NCI-H1436 treated with DMSO at 0.1 percent for 48 hours (cell line): Measurements from ENCODE around the gene SOD1.
"Not testable (repeated sequence)": the region's sequence is repeated elsewhere in the genome, so short reads cannot be mapped to it uniquely, and the experiment has no call there.

Source experiments
- DNase-seq: peaks from one replicate; lab custom pipeline; 2025; lab: John Stamatoyannopoulos, UW

SOD1 gene

DNA sequence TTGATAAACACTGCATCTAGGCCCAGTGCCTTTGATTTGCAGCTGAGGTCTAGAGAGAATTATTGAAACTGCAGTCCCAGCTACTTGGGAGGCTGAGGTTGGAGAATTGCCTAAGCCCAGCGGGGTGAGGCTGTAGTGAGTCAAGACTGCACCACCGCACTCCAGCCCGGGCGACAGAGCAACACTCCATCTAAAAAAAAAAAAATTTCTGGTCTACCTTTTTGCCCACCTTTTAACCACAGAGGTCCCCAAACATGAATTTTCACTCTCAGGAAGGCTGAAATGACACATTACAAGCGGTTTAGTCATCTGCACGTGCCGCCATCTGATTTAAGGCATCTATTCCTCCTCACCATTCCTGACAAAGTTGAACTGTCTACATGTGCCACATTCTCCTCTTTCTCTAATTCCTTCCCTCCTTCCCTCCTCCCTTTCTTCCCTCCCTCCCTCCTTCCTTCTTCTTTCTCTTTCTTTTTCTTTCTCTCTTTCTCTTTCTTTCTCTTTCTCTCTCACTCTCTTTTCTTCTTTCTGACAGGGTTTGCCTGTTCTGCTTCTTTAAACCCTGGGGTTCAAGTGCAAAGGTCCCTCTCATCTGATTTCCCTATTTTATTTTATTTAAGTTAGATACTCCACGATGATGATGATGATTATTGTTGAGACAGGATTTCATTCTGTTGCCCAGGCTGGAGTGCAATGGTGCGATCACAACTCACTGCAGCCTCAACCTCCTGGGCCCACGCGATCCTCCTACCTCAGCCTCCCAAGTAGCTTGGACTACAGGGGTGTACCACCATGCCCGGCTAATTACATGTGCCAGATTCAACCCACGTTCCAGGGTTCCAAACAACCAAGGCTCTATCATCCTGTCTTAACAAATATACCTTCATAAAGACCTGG lies 3.0 kb upstream of the SOD1 start:
- DNase-seq: no peak

DNA sequence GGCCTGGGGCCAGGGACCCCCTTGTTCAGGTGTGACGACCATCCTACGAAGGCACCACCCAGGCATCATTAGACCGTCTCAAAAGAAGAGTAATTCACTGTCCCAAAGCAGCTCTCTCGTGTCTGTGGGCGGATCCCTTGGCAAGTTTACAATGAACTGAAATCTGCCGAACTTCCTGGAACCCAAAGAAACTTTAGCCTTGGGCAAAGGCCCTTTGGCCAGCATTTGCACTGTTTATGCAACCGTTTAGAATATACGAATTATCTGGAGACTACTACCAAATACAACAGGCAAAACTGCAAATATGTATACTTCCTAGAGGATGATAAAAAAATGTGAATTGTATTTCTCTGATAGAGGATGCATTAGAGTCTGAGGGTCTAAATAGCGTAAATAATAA lies 1.4 kb upstream of the SOD1 start:
- DNase-seq: no peak

DNA sequence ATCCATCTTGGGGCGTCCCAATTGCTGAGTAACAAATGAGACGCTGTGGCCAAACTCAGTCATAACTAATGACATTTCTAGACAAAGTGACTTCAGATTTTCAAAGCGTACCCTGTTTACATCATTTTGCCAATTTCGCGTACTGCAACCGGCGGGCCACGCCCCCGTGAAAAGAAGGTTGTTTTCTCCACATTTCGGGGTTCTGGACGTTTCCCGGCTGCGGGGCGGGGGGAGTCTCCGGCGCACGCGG lies 282 bp upstream of the SOD1 start:
- no peak for DNase-seq

DNA sequence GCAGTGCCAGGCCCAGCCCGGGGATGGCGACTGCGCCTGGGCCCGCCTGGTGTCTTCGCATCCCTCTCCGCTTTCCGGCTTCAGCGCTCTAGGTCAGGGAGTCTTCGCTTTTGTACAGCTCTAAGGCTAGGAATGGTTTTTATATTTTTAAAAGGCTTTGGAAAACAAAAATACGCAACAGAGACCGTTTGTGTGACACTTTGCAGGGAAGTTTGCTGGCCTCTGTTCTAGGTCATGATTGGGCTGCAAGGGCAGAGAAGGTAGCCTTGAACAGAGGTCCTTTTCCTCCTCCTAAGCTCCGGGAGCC lies 719 bp downstream of the SOD1 start:
- DNase-seq: no peak

DNA sequence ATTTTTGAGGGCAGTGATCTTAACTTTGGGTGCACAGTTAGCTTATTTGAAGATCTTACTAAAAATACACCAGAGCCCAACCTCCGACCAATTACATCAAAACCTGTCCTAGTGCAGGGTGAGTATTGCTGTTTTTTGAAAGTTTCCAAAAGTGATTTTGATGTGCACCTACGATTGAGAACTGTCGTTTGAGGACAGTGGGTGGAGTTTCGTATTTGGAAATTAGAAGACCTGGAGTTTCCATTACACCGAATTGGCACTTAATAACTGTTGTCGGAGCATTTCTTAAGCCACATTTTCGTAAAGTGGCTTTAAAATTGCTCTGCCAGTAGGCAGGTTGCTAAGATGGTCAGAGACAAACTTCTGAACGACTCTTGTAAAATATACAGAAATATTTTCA lies 1.1 kb downstream of the SOD1 start:
- no peak for DNase-seq

DNA sequence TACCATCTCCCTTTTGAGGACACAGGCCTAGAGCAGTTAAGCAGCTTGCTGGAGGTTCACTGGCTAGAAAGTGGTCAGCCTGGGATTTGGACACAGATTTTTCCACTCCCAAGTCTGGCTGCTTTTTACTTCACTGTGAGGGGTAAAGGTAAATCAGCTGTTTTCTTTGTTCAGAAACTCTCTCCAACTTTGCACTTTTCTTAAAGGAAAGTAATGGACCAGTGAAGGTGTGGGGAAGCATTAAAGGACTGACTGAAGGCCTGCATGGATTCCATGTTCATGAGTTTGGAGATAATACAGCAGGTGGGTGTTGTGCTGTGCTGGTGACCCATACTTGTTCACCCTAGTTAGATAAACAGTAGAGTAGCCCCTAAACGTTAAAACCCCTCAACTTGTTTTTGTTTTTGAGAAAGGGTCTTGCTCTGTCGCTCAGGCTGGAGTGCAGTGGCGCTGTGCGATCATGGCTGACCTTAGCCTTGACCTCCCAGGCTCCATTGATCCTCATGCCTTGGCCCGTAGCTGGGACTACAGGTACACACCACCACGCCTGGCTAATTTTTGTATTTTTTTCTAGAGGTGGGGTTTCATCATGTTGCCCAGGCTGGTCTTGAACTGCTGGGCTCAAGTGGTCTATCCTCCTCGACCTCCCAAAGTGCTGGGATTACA lies 4.2 kb downstream of the SOD1 start:
- no peak for DNase-seq

DNA sequence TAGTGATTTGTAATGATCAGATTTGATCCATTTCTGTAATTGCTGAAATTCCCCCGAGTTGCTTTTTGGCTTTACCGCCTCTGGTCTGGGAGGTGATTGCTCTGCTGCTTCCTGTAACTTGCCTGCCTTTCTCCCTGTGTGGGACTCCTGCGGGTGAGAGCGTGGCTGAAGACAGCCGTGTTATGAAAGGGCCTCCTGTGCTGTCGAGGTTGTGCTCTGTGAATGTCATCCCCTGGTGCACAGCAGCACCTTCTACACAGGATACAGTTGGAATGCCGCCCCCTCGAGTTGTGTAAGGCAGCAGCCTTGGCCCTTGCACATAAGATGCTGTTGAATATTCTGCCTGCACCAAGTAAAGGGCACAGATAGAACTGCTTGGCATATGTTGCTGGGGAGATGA lies 5.9 kb downstream of the SOD1 start:
- DNase-seq: no peak

DNA sequence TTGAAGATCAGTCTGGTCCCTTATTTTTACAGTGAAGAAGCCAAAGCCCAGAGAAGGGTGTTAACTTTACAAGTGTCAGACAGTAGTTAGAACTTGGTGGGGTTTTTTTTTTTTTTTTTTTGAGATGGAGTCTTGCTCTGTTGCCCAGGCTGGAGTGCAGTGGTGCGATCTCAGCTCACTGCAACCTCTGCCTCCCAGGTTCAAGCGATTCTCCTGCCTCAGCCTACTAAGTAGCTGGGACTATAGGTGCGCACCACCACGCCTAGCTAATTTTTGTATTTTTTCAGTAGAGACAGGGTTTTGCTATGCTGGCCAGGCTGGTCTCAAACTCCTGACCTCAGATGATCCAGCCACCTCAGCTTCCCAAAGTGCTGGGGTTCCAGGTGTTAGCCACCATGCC lies 6.4 kb downstream of the SOD1 start:
- not testable (repeated sequence) for DNase-seq

DNA sequence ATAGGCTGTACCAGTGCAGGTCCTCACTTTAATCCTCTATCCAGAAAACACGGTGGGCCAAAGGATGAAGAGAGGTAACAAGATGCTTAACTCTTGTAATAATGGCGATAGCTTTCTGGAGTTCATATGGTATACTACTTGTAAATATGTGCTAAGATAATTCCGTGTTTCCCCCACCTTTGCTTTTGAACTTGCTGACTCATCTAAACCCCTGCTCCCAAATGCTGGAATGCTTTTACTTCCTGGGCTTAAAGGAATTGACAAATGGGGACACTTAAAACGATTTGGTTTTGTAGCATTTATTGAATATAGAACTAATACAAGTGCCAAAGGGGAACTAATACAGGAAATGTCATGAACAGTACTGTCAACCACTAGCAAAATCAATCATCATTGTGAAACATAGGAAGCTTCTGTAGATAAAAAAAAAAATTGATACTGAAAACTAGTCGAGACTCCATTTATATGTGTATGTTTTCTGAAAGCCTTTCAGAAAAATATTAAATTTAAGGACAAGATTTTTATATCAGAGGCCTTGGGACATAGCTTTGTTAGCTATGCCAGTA lies 7.0 kb downstream of the SOD1 start:
- no peak for DNase-seq

DNA sequence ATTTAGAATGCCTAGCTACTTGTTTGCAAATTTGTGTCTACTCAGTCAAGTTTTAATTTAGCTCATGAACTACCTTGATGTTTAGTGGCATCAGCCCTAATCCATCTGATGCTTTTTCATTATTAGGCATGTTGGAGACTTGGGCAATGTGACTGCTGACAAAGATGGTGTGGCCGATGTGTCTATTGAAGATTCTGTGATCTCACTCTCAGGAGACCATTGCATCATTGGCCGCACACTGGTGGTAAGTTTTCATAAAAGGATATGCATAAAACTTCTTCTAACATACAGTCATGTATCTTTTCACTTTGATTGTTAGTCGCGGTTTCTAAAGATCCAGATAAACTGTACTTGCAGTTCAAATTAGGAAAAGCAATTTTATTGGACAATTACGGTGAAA lies 7.6 kb downstream of the SOD1 start:
- no peak for DNase-seq

DNA sequence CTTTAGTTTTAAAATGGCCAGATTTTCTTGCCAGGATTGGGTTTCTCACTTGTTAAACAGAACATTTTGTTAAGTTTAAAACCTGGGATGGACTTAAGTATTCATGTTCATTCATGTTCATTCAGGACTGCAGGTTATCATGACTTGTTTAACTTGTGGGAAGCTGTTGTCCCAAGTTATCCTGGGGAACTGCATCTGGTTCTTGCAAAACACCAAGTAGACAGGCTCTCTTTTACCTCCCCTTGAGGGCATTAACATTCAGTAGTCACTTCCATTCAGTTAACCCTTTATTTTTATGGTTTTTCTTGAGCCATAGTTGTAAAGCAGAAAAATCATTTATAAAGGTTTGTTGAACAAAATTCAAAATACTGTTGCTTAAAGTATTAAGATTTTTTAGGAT lies 8.1 kb downstream of the SOD1 start:
- no peak for DNase-seq

DNA sequence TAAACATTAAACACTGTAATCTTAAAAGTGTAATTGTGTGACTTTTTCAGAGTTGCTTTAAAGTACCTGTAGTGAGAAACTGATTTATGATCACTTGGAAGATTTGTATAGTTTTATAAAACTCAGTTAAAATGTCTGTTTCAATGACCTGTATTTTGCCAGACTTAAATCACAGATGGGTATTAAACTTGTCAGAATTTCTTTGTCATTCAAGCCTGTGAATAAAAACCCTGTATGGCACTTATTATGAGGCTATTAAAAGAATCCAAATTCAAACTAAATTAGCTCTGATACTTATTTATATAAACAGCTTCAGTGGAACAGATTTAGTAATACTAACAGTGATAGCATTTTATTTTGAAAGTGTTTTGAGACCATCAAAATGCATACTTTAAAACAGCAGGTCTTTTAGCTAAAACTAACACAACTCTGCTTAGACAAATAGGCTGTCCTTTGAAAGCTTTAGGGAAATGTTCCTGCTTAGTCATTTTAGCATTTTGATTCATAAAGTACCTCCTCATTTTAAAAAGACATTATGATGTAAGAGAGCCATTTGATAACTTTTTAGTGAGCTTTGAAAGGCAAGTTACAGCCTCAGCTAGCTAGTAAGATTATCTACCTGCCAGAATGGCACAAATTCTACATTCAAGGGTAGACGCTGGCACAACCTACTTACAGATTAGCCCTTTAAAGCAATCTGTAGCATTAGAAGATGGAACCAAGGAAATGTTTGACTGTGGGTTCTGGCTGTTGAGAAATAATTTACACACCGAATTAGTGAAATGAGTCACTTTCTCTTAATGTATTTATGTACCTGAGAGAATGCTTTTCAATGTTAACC lies 9.4 kb downstream of the SOD1 start:
- no peak for DNase-seq

DNA sequence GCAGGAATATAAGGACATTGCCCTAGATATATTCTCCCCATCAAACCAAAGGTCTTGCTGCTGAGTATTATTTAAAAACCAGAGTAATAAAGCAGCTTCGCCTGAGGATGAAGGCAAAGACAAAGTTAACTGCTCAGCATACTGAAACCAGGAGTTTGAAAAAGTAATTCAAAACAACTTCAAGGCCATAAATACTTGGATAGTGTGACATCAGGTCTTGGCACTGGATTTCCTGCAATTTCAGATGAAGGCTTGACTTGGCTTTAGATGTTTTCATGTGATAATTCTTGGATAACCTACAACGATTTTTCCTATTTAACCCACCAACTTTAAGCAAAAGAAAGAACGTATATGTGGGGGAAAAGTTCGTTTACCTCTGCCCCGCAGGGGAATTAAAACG lies 10.6 kb downstream of the SOD1 start:
- DNase-seq: no peak

DNA sequence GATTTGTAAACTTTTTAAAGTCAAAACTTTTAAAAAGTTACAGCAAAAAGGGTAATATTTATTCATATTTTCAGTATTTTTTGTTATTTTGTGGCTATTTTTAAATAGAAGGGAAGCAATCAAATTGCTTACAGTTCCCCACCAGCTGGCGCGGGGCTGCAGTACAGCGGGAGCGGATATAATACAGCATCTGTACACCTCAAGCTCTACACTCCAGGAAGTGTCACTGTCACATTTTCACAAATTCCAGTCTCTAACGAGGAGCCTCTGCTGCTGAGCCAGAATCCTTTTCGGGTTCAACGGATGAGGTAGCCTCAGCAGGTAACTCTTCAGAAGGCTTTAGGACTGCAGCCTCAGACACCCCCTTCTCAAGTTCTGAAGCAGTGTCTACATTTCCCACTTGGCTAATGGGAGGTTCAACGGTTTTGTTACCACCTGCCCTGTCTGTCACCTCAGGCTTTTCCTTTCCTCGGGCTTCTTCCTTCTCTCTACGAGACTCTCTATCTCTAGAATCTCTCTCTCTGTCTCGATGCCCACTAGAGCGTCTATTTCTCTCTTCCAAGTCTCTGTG lies 11.7 kb downstream of the SOD1 start:
- no peak for DNase-seq

DNA sequence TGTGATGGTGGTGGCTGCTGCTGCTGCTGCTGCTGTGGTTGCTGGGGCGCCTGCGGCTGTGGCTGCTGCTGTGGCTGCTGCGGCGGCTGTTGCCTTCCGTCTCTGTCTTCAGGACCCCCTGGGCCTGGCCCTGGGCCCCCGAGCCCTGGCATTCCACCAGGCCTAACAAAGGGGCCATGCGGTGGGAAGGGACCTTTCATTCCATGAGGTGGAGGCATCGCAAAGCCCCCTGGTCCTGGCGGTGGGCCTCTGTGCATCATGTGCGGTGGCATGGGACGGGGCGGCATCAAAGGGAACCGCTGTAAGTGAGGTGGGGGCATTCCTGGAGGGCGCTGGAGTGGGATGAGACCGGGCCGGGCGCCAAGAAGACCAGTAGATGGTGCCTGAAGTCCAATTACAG lies 12.4 kb downstream of the SOD1 start:
- no peak for DNase-seq

DNA sequence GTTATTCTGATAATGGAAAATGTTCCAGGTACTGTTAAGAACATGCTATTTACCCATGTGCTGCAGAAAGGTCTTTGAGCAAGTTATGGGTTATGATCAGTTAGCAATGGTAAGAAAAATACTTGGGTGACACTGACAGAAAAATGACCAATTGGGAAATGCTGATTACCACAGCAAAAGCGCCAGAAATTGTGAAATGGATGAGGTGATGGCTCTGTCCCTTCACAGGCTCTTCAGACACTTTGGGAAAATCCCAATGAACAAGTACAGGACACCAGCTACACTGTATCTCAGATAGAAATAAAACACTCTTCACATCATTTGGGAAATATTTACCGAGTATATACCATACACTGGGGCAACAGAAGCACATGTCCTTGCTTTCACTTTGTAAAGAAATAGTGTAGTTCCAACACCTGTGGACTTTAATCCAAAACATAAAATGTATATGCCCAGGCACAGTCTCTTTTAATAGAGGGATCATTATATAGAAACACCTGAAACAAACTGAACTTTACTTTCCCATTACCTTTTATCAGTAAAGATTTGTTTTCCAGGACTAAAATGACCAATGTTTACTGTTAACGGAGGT lies 13.9 kb downstream of the SOD1 start:
- DNase-seq: no peak

DNA sequence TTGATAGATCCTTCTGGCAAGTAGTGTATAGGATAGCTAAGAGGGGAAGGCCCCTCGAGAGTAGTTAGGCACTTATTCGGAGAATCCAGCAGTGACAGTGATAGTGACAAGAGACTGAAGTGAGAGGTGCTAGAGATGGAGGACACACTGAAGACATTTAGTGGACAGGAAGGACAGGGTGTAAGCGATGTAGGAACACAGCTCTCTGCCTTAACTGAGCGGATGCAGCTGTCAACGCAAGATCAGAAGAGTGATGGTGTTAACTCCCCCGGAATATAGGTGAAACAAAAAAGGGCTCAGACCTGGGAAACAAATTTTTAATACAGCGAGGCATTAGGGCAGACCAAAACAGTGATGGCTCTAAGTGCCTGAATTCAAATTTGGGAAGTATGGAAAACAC lies 15.8 kb downstream of the SOD1 start:
- DNase-seq: no peak

DNA sequence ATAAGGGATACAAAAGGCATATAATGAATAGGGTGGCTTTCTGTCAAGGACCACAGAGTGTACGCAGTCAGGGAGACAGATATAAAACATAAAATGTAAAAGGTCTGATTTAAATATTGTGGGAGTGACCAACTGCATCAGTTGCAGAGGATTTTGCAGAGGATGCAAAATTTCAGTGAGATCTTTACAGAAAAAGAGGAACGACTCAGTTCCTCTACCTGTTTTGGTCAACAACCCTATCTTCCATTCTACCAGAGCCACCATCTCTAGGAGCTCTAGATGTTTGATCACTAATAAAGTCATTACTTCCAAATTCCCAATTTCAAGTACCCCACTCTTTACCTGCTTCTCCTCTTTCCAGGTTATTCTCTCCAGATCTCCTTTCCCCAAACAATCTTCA lies 16.5 kb downstream of the SOD1 start:
- DNase-seq: no peak

DNA sequence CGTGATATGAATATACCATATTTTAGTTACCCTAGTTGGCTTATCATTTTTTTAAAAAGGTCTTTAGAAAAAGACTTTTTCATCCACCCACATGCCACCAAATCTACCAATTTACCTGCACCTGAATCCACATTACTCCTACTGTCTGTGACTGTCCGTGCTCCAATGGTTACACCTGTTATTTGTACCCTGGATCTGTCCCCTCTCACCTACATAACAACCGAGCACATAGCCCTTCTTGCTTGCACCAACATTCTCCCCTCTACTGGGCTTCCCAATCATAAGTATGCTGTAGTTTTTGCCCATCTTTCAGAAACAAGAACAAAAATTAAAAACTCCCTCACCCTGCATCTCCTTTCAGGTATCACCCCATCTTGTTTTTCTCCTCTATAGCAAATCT lies 17.6 kb downstream of the SOD1 start:
- no peak for DNase-seq

DNA sequence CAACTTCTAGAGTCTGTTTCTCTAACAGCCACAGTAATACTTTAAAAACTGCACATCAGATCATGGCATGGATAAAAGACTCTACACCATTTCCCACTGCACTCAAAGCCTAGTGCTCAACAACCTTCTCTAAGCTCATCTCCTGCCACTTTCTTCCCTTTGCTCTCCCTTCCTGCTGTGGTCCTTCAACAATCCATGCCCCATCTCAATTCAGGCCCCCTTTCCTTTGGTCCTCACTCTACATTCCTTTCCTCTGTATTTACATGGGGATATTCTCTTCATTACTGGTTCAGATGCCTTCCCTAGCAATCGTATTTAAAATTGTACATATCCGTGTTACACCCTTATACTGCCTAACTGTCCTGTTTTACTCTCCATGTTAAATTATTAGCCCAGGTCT lies 19.0 kb downstream of the SOD1 start:
- DNase-seq: no peak

DNA sequence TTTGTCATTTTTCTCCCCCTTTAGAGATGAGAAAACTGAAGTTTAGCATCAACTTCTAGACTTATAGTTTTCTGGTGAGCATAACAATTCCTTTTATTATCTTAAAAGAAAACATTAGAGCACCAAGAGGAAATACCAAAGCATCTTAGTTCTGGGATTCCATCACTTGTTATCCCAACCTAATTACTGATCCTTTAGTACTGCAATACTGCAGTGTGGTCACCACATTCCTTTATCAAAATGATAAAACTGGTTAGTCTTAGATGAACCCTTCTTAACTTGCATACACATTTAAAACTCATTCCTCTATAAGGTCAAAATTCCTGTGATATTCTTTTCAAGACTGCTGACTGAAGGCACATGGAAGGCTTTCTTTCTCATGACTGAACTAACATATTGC lies 23.1 kb downstream of the SOD1 start:
- no peak for DNase-seq

DNA sequence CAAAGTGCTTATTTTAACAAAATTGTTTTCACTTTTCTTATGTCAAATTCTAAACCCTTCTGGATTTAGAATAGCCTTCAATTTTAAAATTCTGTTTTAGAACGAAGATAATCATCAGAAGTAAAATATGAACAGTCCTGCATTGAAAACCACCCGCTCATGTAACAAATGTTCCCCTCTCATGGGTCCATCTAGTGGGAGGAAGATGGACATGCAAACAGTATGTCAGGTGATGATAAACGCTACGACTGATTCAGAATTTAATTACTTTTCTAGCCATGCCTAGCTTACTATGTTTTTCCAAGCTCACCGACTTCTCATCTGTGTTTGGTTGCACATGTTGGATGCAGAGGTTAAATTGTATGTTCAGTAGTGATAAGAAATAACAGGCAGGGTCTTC lies 23.5 kb downstream of the SOD1 start:
- DNase-seq: no peak
